OCI-LY7 (cell line): Measurements from ENCODE around the gene SPAG9. TPM values are rescaled to one million over a fixed set of nuclear protein-coding genes. Genes with fewer than 3 reads are reported as not detected.
A peak's percentile ranks its signal among the peaks of the same experiment; 100 is the strongest.

Source experiments
- BruUV-seq: library from RNA; stranded (reverse); fragments of 400-500 nt; replicated peaks from 2 replicates; lab custom pipeline; 2021; lab: Mats Ljungman, UMichigan
- CTCF ChIA-PET: fragments of 300-600 bp; sonication (Branson Sonifier 250); formaldehyde crosslinking; loops from one replicate; lab custom pipeline; 2022; ENCODE audit warnings: antibody characterized with exemption; ENCODE audit not compliant: unreplicated experiment; lab: Charles Lee
- POLR2A ChIA-PET: fragments of 300-600 bp; sonication (Branson Sonifier 250); formaldehyde crosslinking; loops from one replicate; lab custom pipeline; 2022; ENCODE audit warnings: antibody characterized with exemption; lab: Charles Lee
- DNase-seq: peaks from one replicate; pipeline ENCODE4 v3.0.0-alpha.2; 2015; ENCODE audit warnings: low spot score
- H2AFZ ChIP-seq: fragments of 200-600 bp; sonication (generic), shearing (Covaris generic); 2 replicates; pipeline ENCODE4 v1.6.1; 2014; ENCODE audit warnings: mild to moderate bottlenecking, antibody characterized with exemption, low read length, moderate library complexity
- H3K27ac ChIP-seq: fragments of 200-600 bp; sonication (generic); 2 replicates; pipeline ENCODE4 v1.5.1; 2014; ENCODE audit warnings: mixed run types, low read depth, mild to moderate bottlenecking, moderate library complexity, low read length, inconsistent platforms; ENCODE audit not compliant: poor library complexity, severe bottlenecking
- H3K36me3 ChIP-seq: fragments of 200-600 bp; sonication (generic); 2 replicates; pipeline ENCODE4 v1.6.1; 2014; ENCODE audit warnings: mild to moderate bottlenecking, antibody characterized with exemption, low read length, moderate library complexity, mixed read lengths; ENCODE audit not compliant: insufficient read depth
- H3K4me1 ChIP-seq: fragments of 200-600 bp; sonication (generic); 2 replicates; pipeline ENCODE4 v1.5.1; 2014; ENCODE audit warnings: mild to moderate bottlenecking, low read length; ENCODE audit not compliant: insufficient read depth, poor library complexity, severe bottlenecking
- H3K4me2 ChIP-seq: fragments of 200-600 bp; sonication (generic); 2 replicates; pipeline ENCODE4 v1.6.1; 2014; ENCODE audit warnings: mild to moderate bottlenecking, low read length
- H3K4me3 ChIP-seq: fragments of 200-600 bp; sonication (generic); 2 replicates; pipeline ENCODE4 v1.5.1; 2014; ENCODE audit warnings: mild to moderate bottlenecking, low read depth, low read length; ENCODE audit not compliant: poor library complexity, severe bottlenecking
- H3K79me2 ChIP-seq: fragments of 200-600 bp; sonication (generic); 2 replicates; pipeline ENCODE4 v1.6.1; 2016; ENCODE audit warnings: low read depth, mild to moderate bottlenecking, low read length, moderate library complexity, mixed read lengths; ENCODE audit not compliant: insufficient read depth
- H3K9me2 ChIP-seq: fragments of 200-600 bp; sonication (generic); 2 replicates; pipeline ENCODE4 v1.6.1; 2016; ENCODE audit warnings: mild to moderate bottlenecking, low read length, mixed read lengths; ENCODE audit not compliant: insufficient read depth
- H3K9me3 ChIP-seq: fragments of 200-600 bp; sonication (generic); 2 replicates; pipeline ENCODE4 v1.6.1; 2014; ENCODE audit warnings: mild to moderate bottlenecking, mixed run types, low read length, mixed read lengths
- H4K20me1 ChIP-seq: fragments of 200-600 bp; sonication (generic); 2 replicates; pipeline ENCODE4 v1.6.1; 2014; ENCODE audit warnings: mild to moderate bottlenecking, antibody characterized with exemption, low read length, moderate library complexity, mixed read lengths; ENCODE audit not compliant: insufficient read depth
- EZH2phosphoT487 ChIP-seq: fragments of 200-600 bp; sonication (generic); IDR thresholded peaks from 2 replicates; pipeline ENCODE4 v1.6.1; 2018; ENCODE audit warnings: low read depth, borderline replicate concordance, mild to moderate bottlenecking, mixed run types, antibody characterized with exemption, low read length, moderate library complexity, mixed read lengths
- intact Hi-C: fragments of 100-400 bp; cut with micrococcal nuclease; formaldehyde crosslinking; loops from one replicate; pipeline ENCODE4 v1.10.0; 2022; ENCODE audit not compliant: unreplicated experiment
- total RNA-seq, 2 experiments: library from RNA; depleted of rRNA in 1 of 2; stranded (reverse); fragments of >200 nt in 1 of 2; shearing (Covaris generic) in 1 of 2; gene quantifications; 2 replicates each; pipeline ENCODE4 v1.2.3, GENCODE V29; 2014 to 2022
- TF ChIP-seq, protein P1 (sequence below): fragments of 200-600 bp; sonication (generic); conservative IDR thresholded peaks from 2 replicates; pipeline ENCODE4 v1.5.1; 2014; ENCODE audit warnings: mild to moderate bottlenecking, antibody characterized with exemption, low read length, moderate library complexity, mixed read lengths

SPAG9 gene
- total RNA-seq, 2 experiments from 2014 or later, result 75.5 to 78.9 TPM

GRCh38 chr17:51071556-51071955, 49.1 kb downstream of the SPAG9 start:
- no peak overlapping the region for H3K27ac ChIP-seq
- peaks cover 26% of the 10 kb centered on the region for H3K36me3 ChIP-seq
- CTCF ChIA-PET, result no interaction called here
- no peaks in the 10 kb centered on the region for H3K9me3 ChIP-seq
- no TSS peak for BruUV-seq
- H3K9me2 ChIP-seq, result no peaks in the 10 kb centered on the region
- no peak overlapping the region; the same call in 1 of the 2 replicates for H3K4me2 ChIP-seq
- intact Hi-C loops, result no loop called here
- POLR2A ChIA-PET, result interaction anchor here (0.7 kb wide), 1 partner anchor 516 kb away, joined by 3 read pairs; no protein-coding TSS in a partner anchor
- H3K4me3 ChIP-seq, result no peak overlapping the region
- 0 out of 2 replicates have a peak, but pooled peaks cover 8% of the 10 kb centered on the region for H4K20me1 ChIP-seq
- H2AFZ ChIP-seq, result no peak overlapping the region
- no peak for TF ChIP-seq EZH2phosphoT487
- TF ChIP-seq, protein P1, sequence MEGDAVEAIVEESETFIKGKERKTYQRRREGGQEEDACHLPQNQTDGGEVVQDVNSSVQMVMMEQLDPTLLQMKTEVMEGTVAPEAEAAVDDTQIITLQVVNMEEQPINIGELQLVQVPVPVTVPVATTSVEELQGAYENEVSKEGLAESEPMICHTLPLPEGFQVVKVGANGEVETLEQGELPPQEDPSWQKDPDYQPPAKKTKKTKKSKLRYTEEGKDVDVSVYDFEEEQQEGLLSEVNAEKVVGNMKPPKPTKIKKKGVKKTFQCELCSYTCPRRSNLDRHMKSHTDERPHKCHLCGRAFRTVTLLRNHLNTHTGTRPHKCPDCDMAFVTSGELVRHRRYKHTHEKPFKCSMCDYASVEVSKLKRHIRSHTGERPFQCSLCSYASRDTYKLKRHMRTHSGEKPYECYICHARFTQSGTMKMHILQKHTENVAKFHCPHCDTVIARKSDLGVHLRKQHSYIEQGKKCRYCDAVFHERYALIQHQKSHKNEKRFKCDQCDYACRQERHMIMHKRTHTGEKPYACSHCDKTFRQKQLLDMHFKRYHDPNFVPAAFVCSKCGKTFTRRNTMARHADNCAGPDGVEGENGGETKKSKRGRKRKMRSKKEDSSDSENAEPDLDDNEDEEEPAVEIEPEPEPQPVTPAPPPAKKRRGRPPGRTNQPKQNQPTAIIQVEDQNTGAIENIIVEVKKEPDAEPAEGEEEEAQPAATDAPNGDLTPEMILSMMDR, result no peak
- peaks cover 20% of the 10 kb centered on the region for H3K4me1 ChIP-seq
- DNase-seq, result no peak
- peaks cover 40% of the 10 kb centered on the region; the same call in 1 of the 2 replicates for H3K79me2 ChIP-seq

GRCh38 chr17:51065466-51065865, 55.2 kb downstream of the SPAG9 start:
- H2AFZ ChIP-seq, result no peak overlapping the region
- H4K20me1 ChIP-seq, result 0 out of 2 replicates have a peak, but pooled peaks cover 8% of the 10 kb centered on the region
- ChIA-PET POLR2A (interaction anchor here (0.5 kb wide), 1 partner anchor 147 kb away, joined by 5 read pairs; no protein-coding TSS in a partner anchor), CTCF (no interaction called here)
- peak; percentile 26 for DNase-seq
- no peak overlapping the region for H3K4me3 ChIP-seq
- no TSS peak for BruUV-seq
- no peak overlapping the region for H3K4me2 ChIP-seq
- H3K9me3 ChIP-seq, result no peaks in the 10 kb centered on the region
- TF ChIP-seq EZH2phosphoT487, result no peak
- TF ChIP-seq, protein P1, result no peak
- intact Hi-C loops, result no loop called here
- no peak overlapping the region for H3K27ac ChIP-seq
- peaks cover 9% of the 10 kb centered on the region for H3K4me1 ChIP-seq
- H3K79me2 ChIP-seq, result peaks cover 50% of the 10 kb centered on the region; the same call in 1 of the 2 replicates
- H3K36me3 ChIP-seq, result peaks cover 13% of the 10 kb centered on the region
- no peaks in the 10 kb centered on the region for H3K9me2 ChIP-seq

DNA sequence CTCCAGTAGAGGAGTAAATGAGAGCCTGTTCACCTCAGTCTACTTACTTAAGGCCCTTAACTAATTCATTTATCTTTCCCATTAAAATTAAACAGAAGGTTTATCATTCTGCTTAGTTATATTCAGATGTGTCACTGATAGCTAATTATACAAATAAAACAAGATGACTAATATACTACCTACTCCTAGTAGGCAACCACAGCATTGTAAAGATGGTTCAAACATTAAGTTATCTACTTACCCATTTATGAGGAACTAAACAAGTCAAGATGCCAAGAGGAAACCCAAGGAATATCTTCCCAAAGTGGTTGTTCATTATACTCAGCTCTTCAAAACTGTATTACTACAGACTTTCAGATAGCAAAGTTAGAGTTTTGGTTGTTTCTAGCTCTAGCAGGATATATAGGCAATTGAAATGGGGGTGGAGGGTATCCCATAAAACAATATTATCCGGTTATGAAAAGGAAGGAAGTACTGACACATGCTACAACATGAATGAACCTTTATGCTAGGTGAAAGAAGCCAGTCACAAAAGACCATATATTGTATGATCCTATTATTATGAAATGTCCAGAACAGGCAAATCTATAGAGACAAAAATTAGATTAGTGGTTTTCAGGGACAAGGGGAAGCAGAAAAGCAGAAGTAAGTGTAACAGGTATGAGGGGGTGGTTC, 56.5 kb downstream of the SPAG9 start:
- no peak for TF ChIP-seq EZH2phosphoT487
- TF ChIP-seq, protein P1, result no peak
- intact Hi-C loops, result no loop called here
- Histone ChIP-seq H3K4me3 (no peak overlapping the region), H3K79me2 (peaks cover 39% of the 10 kb centered on the region; the same call in 1 of the 2 replicates), H3K27ac (no peak overlapping the region), H3K9me2 (no peaks in the 10 kb centered on the region), H3K36me3 (peaks cover 13% of the 10 kb centered on the region), H3K4me2 (no peak overlapping the region), H3K4me1 (no peaks in the 10 kb centered on the region), H3K9me3 (no peaks in the 10 kb centered on the region), H2AFZ (no peak overlapping the region), H4K20me1 (0 out of 2 replicates have a peak, but pooled peaks cover 8% of the 10 kb centered on the region)
- no peak for DNase-seq
- BruUV-seq, result no TSS peak
- ChIA-PET POLR2A (no interaction called here), CTCF (no interaction called here)
